GM19395 (cell line): Measurements from ENCODE around the gene NFS1.
"Not testable (repeated sequence)": the region's sequence is repeated elsewhere in the genome, so short reads cannot be mapped to it uniquely, and the experiment has no call there.

Experiments used
- ATAC-seq: cut with Tn5 transposase; IDR thresholded peaks from one replicate; pipeline ENCODE4 v1.9.1; 2021; ENCODE audit warnings: mild to moderate bottlenecking, moderate library complexity; ENCODE audit not compliant: unreplicated experiment

Gene NFS1

GRCh38 chr20:35729836-35730582 is 30.9 kb upstream of the NFS1 start:
- ATAC-seq, result no peak

GRCh38 chr20:35729283-35729807 is 30.2 kb upstream of the NFS1 start:
- ATAC-seq, result no peak

GRCh38 chr20:35726842-35727711 is 27.9 kb upstream of the NFS1 start:
- no peak for ATAC-seq

GRCh38 chr20:35724321-35725230 is 25.4 kb upstream of the NFS1 start:
- ATAC-seq, result no peak

- not testable (repeated sequence) for ATAC-seq
Measured at GRCh38 chr20:35723652-35724320, 24.6 kb upstream of the NFS1 start.

GRCh38 chr20:35723275-35723639 is 24.1 kb upstream of the NFS1 start:
- ATAC-seq, result not testable (repeated sequence)

GRCh38 chr20:35721621-35722020 is 22.5 kb upstream of the NFS1 start:
- ATAC-seq, result no peak

- no peak for ATAC-seq
Measured at GRCh38 chr20:35721219-35721618, 22.1 kb upstream of the NFS1 start.

GRCh38 chr20:35720165-35721123 is 21.3 kb upstream of the NFS1 start:
- no peak for ATAC-seq

GRCh38 chr20:35719717-35720116 is 20.6 kb upstream of the NFS1 start:
- ATAC-seq, result no peak

- no peak for ATAC-seq
Measured at GRCh38 chr20:35718972-35719635, 20.0 kb upstream of the NFS1 start.

GRCh38 chr20:35718321-35718720 is 19.2 kb upstream of the NFS1 start:
- not testable (repeated sequence) for ATAC-seq

GRCh38 chr20:35716330-35716729 is 17.2 kb upstream of the NFS1 start:
- ATAC-seq, result no peak

- no peak for ATAC-seq
Measured at GRCh38 chr20:35715652-35716051, 16.5 kb upstream of the NFS1 start.

- no peak for ATAC-seq
Measured at GRCh38 chr20:35714127-35714526, 15.0 kb upstream of the NFS1 start.

GRCh38 chr20:35713120-35713519 is 14.0 kb upstream of the NFS1 start:
- ATAC-seq, result not testable (repeated sequence)

GRCh38 chr20:35711588-35712209 is 12.5 kb upstream of the NFS1 start:
- ATAC-seq, result no peak

- ATAC-seq, result no peak
Measured at GRCh38 chr20:35710884-35711587, 11.9 kb upstream of the NFS1 start.
